CD4-positive, CD25-positive, alpha-beta regulatory T cell (primary cell): ENCODE measurements around the gene TAF11L6. TPM values are rescaled to one million over a fixed set of nuclear protein-coding genes. Genes with fewer than 3 reads are reported as not detected.
"Not testable (repeated sequence)": the region's sequence is repeated elsewhere in the genome, so short reads cannot be mapped to it uniquely, and the experiment has no call there.

Experiments
- ATAC-seq, 2 donors: fragments of 150-1000 bp; cut with Tn5 transposase; one replicate each; pipeline ENCODE4 v1.10.0; 2021; ENCODE audit warnings: low read depth in 2 of 2, moderate number of reproducible peaks in 2 of 2, moderate library complexity in 1 of 2
- DNase-seq, 3 donors: peaks; one replicate each; pipeline versions ENCODE4 v3.0.0 to v3.0.0-alpha.2; 2012 to 2022; ENCODE audit warnings: mixed read lengths in 1 of 3
- H3K27ac ChIP-seq: one replicate; pipeline ENCODE4 v1.7.0; 2013; ENCODE audit warnings: mild to moderate bottlenecking, low read length; ENCODE audit not compliant: insufficient read depth, poor library complexity, severe bottlenecking
- H3K27me3 ChIP-seq: one replicate; pipeline ENCODE4 v1.7.0; 2013; ENCODE audit warnings: low read length; ENCODE audit not compliant: control insufficient read depth, insufficient read depth
- H3K36me3 ChIP-seq: one replicate; pipeline ENCODE4 v1.7.0; 2013; ENCODE audit warnings: mild to moderate bottlenecking, low read length, moderate library complexity; ENCODE audit not compliant: control insufficient read depth, insufficient read depth
- H3K4me1 ChIP-seq: 2 replicates; pipeline ENCODE4 v1.7.0; 2013; ENCODE audit warnings: mild to moderate bottlenecking, low read length; ENCODE audit not compliant: insufficient read depth, control insufficient read depth, poor library complexity, severe bottlenecking
- H3K4me3 ChIP-seq: one replicate; pipeline ENCODE4 v1.7.0; 2013; ENCODE audit warnings: low read depth, mild to moderate bottlenecking, low read length, moderate library complexity
- H3K9me3 ChIP-seq, 2 experiments: 1 replicate in 1 of 2; 2 replicates in 1 of 2; pipeline ENCODE4 v1.7.0; 2013; ENCODE audit warnings: low read length in 2 of 2, mild to moderate bottlenecking in 1 of 2, moderate library complexity in 1 of 2; ENCODE audit not compliant: control insufficient read depth in 2 of 2
- H3K27ac Mint-ChIP-seq, 3 donors: one replicate each; pipeline ENCODE4 v1.8.0; 2020 to 2022; ENCODE audit warnings: mild to moderate bottlenecking in 3 of 3, mixed read lengths in 3 of 3, moderate library complexity in 2 of 3
- H3K27me3 Mint-ChIP-seq: one replicate; pipeline ENCODE4 v1.8.0; 2022; ENCODE audit warnings: mild to moderate bottlenecking, mixed read lengths
- H3K36me3 Mint-ChIP-seq: one replicate; pipeline ENCODE4 v1.8.0; 2020; ENCODE audit warnings: mixed read lengths
- H3K4me1 Mint-ChIP-seq, 4 donors: one replicate each; pipeline ENCODE4 v1.8.0; 2020 to 2022; ENCODE audit warnings: mixed read lengths in 4 of 4, mild to moderate bottlenecking in 1 of 4
- H3K4me3 Mint-ChIP-seq, 4 donors: one replicate each; pipeline ENCODE4 v1.8.0; 2020 to 2022; ENCODE audit warnings: mild to moderate bottlenecking in 4 of 4, mixed read lengths in 4 of 4, moderate library complexity in 3 of 4
- H3K9me3 Mint-ChIP-seq, 7 donors: one replicate each; pipeline ENCODE4 v1.8.0; 2020 to 2022; ENCODE audit warnings: mixed read lengths in 7 of 7, mild to moderate bottlenecking in 3 of 7, moderate library complexity in 2 of 7
- polyA plus RNA-seq, 4 donors: library from polyadenylated mRNA; unstranded; fragments of 300-500 nt; fragmentation: Illumina TruSeq; gene quantifications; one replicate each; pipeline ENCODE4 v1.2.3, GENCODE V29; 2021
- total RNA-seq: library from RNA; stranded (reverse); gene quantifications from one replicate; pipeline ENCODE4 v1.2.3, GENCODE V29; 2022

TAF11L6 gene
- total RNA-seq (not detected), polyA plus RNA-seq (not detected)

- not testable (repeated sequence) for H3K27me3 ChIP-seq, H3K4me1 ChIP-seq, DNase-seq, H3K27ac Mint-ChIP-seq, H3K4me3 Mint-ChIP-seq, H3K4me1 Mint-ChIP-seq, H3K36me3 ChIP-seq, H3K9me3 ChIP-seq, H3K36me3 Mint-ChIP-seq, H3K27ac ChIP-seq, ATAC-seq, H3K9me3 Mint-ChIP-seq, H3K27me3 Mint-ChIP-seq, H3K4me3 ChIP-seq
Measured at GRCh38 chr5:17528369-17528768, at the start of gene TAF11L6. Gene TAF11L6, plus strand, starts transcription at chr5:17528669.

- Histone ChIP-seq H3K4me3 (no peak overlapping the region), H3K27me3 (no peaks in the 10 kb centered on the region), H3K9me3 (no peaks in the 10 kb centered on the region), H3K4me1 (no peaks in the 10 kb centered on the region), H3K27ac (no peak overlapping the region), H3K36me3 (no peaks in the 10 kb centered on the region)
- Mint-ChIP-seq H3K4me3 (no peak overlapping the region), H3K36me3 (no peaks in the 10 kb centered on the region), H3K27ac (no peak overlapping the region), H3K9me3 (peaks cover 0 to 6% (median 2%) of the 10 kb centered on the region in 7 donors), H3K4me1 (no peaks in the 10 kb centered on the region), H3K27me3 (no peaks in the 10 kb centered on the region)
- ATAC-seq (no peak), DNase-seq (no peak)
Measured at GRCh38 chr5:17481378-17481777, 47.1 kb upstream of the TAF11L6 start.

GRCh38 chr5:17482790-17483189, 45.7 kb upstream of the TAF11L6 start:
- no peak overlapping the region for H3K4me3 ChIP-seq
- no peak overlapping the region for H3K4me3 Mint-ChIP-seq
- H3K36me3 Mint-ChIP-seq, result no peaks in the 10 kb centered on the region
- H3K9me3 ChIP-seq, result no peaks in the 10 kb centered on the region
- H3K4me1 ChIP-seq, result no peaks in the 10 kb centered on the region
- no peak overlapping the region for H3K27ac Mint-ChIP-seq
- peaks cover 0 to 9% (median 2%) of the 10 kb centered on the region in 7 donors for H3K9me3 Mint-ChIP-seq
- no peaks in the 10 kb centered on the region for H3K27me3 ChIP-seq
- H3K27me3 Mint-ChIP-seq, result no peaks in the 10 kb centered on the region
- H3K36me3 ChIP-seq, result no peaks in the 10 kb centered on the region
- ATAC-seq (no peak), DNase-seq (no peak)
- no peaks in the 10 kb centered on the region for H3K4me1 Mint-ChIP-seq
- no peak overlapping the region for H3K27ac ChIP-seq

GRCh38 chr5:17486464-17487173, 41.9 kb upstream of the TAF11L6 start:
- peaks cover 0 to 13% (median 2%) of the 10 kb centered on the region in 7 donors for H3K9me3 Mint-ChIP-seq
- not testable (repeated sequence) for H3K4me3 Mint-ChIP-seq, H3K27ac Mint-ChIP-seq, H3K4me3 ChIP-seq, H3K36me3 ChIP-seq, H3K36me3 Mint-ChIP-seq, DNase-seq, H3K27ac ChIP-seq, H3K27me3 ChIP-seq, H3K9me3 ChIP-seq, H3K4me1 ChIP-seq, H3K27me3 Mint-ChIP-seq, ATAC-seq, H3K4me1 Mint-ChIP-seq

- no peaks in the 10 kb centered on the region for H3K36me3 Mint-ChIP-seq
Measured at GRCh38 chr5:17487174-17487512, 41.3 kb upstream of the TAF11L6 start.

GRCh38 chr5:17491257-17491656, 37.2 kb upstream of the TAF11L6 start:
- not testable (repeated sequence) for H3K36me3 Mint-ChIP-seq, ATAC-seq, H3K4me3 ChIP-seq, H3K36me3 ChIP-seq, H3K9me3 ChIP-seq, H3K4me1 Mint-ChIP-seq, H3K4me3 Mint-ChIP-seq, H3K27ac ChIP-seq, H3K27me3 Mint-ChIP-seq, H3K4me1 ChIP-seq, H3K27me3 ChIP-seq, DNase-seq, H3K27ac Mint-ChIP-seq
- H3K9me3 Mint-ChIP-seq, result peaks cover 0 to 16% (median 4%) of the 10 kb centered on the region in 7 donors

More at GRCh38 chr5:17487174-17487512, 41.3 kb upstream of the TAF11L6 start:
- no peak overlapping the region for H3K27ac ChIP-seq
- ATAC-seq (no peak), DNase-seq (no peak)
- H3K4me1 ChIP-seq, result no peaks in the 10 kb centered on the region
- H3K9me3 Mint-ChIP-seq, result peaks cover 0 to 13% (median 2%) of the 10 kb centered on the region in 7 donors
- H3K27me3 ChIP-seq, result no peaks in the 10 kb centered on the region
- H3K9me3 ChIP-seq, result peaks cover 0 to 4% of the 10 kb centered on the region in 2 experiments
- no peaks in the 10 kb centered on the region for H3K27me3 Mint-ChIP-seq
- no peak overlapping the region for H3K27ac Mint-ChIP-seq
- no peaks in the 10 kb centered on the region for H3K36me3 ChIP-seq
- H3K4me3 ChIP-seq, result no peak overlapping the region
- H3K4me1 Mint-ChIP-seq, result no peaks in the 10 kb centered on the region
- H3K4me3 Mint-ChIP-seq, result no peak overlapping the region

- Histone ChIP-seq H3K9me3 (peaks cover 0 to 5% of the 10 kb centered on the region in 2 experiments), H3K27me3 (no peaks in the 10 kb centered on the region), H3K27ac (no peak overlapping the region), H3K36me3 (no peaks in the 10 kb centered on the region), H3K4me1 (no peaks in the 10 kb centered on the region), H3K4me3 (no peak overlapping the region)
- H3K27ac Mint-ChIP-seq, result no peak overlapping the region
- no peak overlapping the region for H3K4me3 Mint-ChIP-seq
- no peaks in the 10 kb centered on the region for H3K27me3 Mint-ChIP-seq
- peaks cover 0 to 9% (median 6%) of the 10 kb centered on the region in 7 donors for H3K9me3 Mint-ChIP-seq
- H3K4me1 Mint-ChIP-seq, result no peaks in the 10 kb centered on the region
- no peaks in the 10 kb centered on the region for H3K36me3 Mint-ChIP-seq
- DNase-seq (no peak), ATAC-seq (no peak)
Measured at GRCh38 chr5:17492770-17493169, 35.7 kb upstream of the TAF11L6 start.

GRCh38 chr5:17497446-17497845, 31.0 kb upstream of the TAF11L6 start:
- Mint-ChIP-seq H3K4me3 (no peak overlapping the region), H3K4me1 (no peaks in the 10 kb centered on the region), H3K9me3 (peaks cover 0 to 18% (median 5%) of the 10 kb centered on the region in 7 donors), H3K27me3 (no peaks in the 10 kb centered on the region), H3K36me3 (no peaks in the 10 kb centered on the region), H3K27ac (no peak overlapping the region)
- no peaks in the 10 kb centered on the region for H3K36me3 ChIP-seq
- no peaks in the 10 kb centered on the region for H3K4me1 ChIP-seq
- H3K27me3 ChIP-seq, result no peaks in the 10 kb centered on the region
- DNase-seq (no peak), ATAC-seq (no peak)
- H3K27ac ChIP-seq, result no peak overlapping the region
- H3K4me3 ChIP-seq, result no peak overlapping the region
- no peaks in the 10 kb centered on the region for H3K9me3 ChIP-seq
